Mononuclear cell (primary cell): Measurements from ENCODE around the gene SH3GL3. TPM values are rescaled to one million over a fixed set of nuclear protein-coding genes. Genes with fewer than 3 reads are reported as not detected.

Experiments
- H3K27me3 ChIP-seq: 2 replicates; pipeline ENCODE4 v1.6.0; 2011; ENCODE audit warnings: low read length, control low read depth; ENCODE audit not compliant: insufficient read depth
- H3K4me1 ChIP-seq: 2 replicates; pipeline ENCODE4 v1.5.1; 2011; ENCODE audit warnings: mild to moderate bottlenecking, low read length, control low read depth; ENCODE audit not compliant: insufficient read depth
- H3K4me3 ChIP-seq: 2 replicates; pipeline ENCODE4 v1.5.1; 2011; ENCODE audit warnings: mild to moderate bottlenecking, low read length, moderate library complexity
- H3K9me3 ChIP-seq: 2 replicates; pipeline ENCODE4 v1.5.1; 2011; ENCODE audit warnings: low read depth, mild to moderate bottlenecking, control low read depth, low read length
- total RNA-seq: library from RNA; depleted of rRNA; stranded (reverse); fragments of >200 nt; gene quantifications from one replicate; pipeline ENCODE4 v1.2.3, GENCODE V29; 2012

The SH3GL3 gene
- total RNA-seq, 1 donor: not detected

- no peaks in the 10 kb centered on the region for H3K27me3 ChIP-seq
- H3K9me3 ChIP-seq: no peaks in the 10 kb centered on the region
These were observed 179.1 kb downstream of the SH3GL3 start for GRCh38 chr15:83626171-83626802.

GRCh38 chr15:83631534-83631933, 184.4 kb downstream of the SH3GL3 start:
- Histone ChIP-seq H3K9me3 (no peaks in the 10 kb centered on the region), H3K4me1 (no peaks in the 10 kb centered on the region), H3K27me3 (no peaks in the 10 kb centered on the region), H3K4me3 (no peak overlapping the region)

More at GRCh38 chr15:83626171-83626802, 179.1 kb downstream of the SH3GL3 start:
- Histone ChIP-seq H3K4me1 (no peaks in the 10 kb centered on the region), H3K4me3 (no peak overlapping the region)

GRCh38 chr15:83643201-83643600, 196.1 kb downstream of the SH3GL3 start:
- H3K4me1 ChIP-seq: no peaks in the 10 kb centered on the region
- no peaks in the 10 kb centered on the region for H3K9me3 ChIP-seq
- H3K4me3 ChIP-seq: no peak overlapping the region
- H3K27me3 ChIP-seq: no peaks in the 10 kb centered on the region

- H3K4me3 ChIP-seq: no peak overlapping the region
- no peaks in the 10 kb centered on the region for H3K9me3 ChIP-seq
- H3K4me1 ChIP-seq: no peaks in the 10 kb centered on the region
- no peaks in the 10 kb centered on the region for H3K27me3 ChIP-seq
These were observed 197.3 kb downstream of the SH3GL3 start for GRCh38 chr15:83644439-83644838.

DNA sequence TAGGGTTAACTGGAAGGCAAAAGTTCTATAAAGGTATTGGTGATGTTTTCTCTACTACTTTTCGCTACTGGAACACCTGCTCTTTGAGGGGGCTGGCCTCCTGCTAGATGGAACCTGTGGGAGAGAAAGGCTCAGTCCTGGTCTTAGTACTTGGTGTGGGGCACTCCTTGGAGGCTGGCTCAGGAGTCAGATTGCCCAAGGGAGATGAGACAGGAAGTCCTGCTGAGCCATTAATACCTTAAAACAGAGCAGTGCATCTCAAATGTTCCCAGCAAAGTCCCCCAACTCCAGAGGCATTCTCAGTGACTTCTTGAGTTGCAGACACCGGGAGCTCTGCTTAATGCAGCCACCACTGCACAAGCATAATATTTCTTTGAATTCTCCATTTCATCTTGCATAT, 203.7 kb downstream of the SH3GL3 start:
- Histone ChIP-seq H3K27me3 (peaks cover 27% of the 10 kb centered on the region), H3K4me1 (no peaks in the 10 kb centered on the region), H3K4me3 (no peak overlapping the region), H3K9me3 (no peaks in the 10 kb centered on the region)

- Histone ChIP-seq H3K27me3 (peaks cover 27% of the 10 kb centered on the region), H3K9me3 (no peaks in the 10 kb centered on the region), H3K4me3 (no peak overlapping the region), H3K4me1 (no peaks in the 10 kb centered on the region)
These were observed 204.4 kb downstream of the SH3GL3 start for GRCh38 chr15:83651541-83651940.

- H3K4me1 ChIP-seq: no peaks in the 10 kb centered on the region
- peaks cover 27% of the 10 kb centered on the region for H3K27me3 ChIP-seq
- H3K9me3 ChIP-seq: no peaks in the 10 kb centered on the region
- no peak overlapping the region for H3K4me3 ChIP-seq
These were observed 205.6 kb downstream of the SH3GL3 start for GRCh38 chr15:83652626-83653204.

DNA sequence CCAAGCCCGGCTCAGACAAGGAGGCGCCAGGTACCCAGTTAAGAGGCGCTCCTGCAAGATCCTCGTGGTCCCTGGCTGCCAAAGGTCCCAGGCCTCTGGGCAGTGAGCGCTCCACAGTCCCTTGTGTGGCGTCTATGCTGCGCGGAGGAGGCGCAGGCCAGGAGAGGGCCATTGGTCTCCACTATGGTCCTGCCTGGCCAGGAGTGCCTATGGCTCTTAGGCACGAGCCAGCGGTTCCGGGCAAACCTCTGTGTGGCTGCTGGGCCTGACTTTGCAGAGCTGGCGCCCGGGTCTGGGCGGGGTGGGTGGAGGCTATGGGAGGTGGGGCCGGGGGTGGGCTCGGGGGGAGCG, 206.1 kb downstream of the SH3GL3 start:
- H3K9me3 ChIP-seq: no peaks in the 10 kb centered on the region
- H3K4me3 ChIP-seq: no peak overlapping the region
- H3K27me3 ChIP-seq: peaks cover 27% of the 10 kb centered on the region
- no peaks in the 10 kb centered on the region for H3K4me1 ChIP-seq

DNA sequence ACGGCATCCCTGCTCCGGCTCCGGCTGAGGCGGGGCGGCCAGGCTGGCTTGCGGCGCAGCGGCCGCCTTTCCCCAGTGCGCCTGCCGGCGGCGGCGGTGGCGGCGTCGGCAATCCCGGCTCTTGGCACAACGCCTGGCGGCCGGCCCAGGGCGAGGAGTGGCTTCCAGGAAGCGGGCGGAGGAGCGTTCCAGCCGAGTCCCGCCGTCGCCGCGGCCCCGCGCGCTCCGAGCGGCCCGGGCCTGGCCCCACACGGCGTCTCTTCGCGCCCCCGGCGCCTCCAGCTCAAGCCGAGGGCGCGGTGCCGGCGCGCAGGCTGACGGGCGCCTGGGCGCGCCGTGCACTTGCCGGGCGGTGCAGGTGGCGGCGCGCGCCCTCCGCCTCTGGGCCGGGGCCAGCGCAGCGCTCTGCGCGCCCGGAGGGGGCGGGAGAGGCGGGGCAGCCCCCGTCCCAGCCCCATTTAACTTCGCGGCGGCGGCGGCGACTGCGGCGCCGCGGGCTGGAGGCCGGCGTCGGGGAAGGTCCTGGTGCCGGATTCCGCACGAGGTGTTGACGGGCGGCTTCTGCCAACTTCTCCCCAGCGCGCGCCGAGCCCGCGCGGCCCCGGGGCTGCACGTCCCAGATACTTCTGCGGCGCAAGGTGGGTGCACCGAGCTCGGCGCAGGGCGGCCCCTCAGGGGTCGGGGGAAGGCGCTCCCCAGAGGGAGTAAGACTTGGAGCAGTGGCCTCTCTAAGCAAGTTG, 206.7 kb downstream of the SH3GL3 start, which contains the start of gene ADAMTSL3:
Gene ADAMTSL3, plus strand, starts transcription at position 485 of the 740 bp plus-strand sequence. CDS start 1,639 bp downstream, outside the sequence.
- Histone ChIP-seq H3K27me3 (peaks cover 27% of the 10 kb centered on the region), H3K4me1 (no peaks in the 10 kb centered on the region), H3K9me3 (no peaks in the 10 kb centered on the region), H3K4me3 (no peak within 1 kb of the TSS)

- Histone ChIP-seq H3K9me3 (no peaks in the 10 kb centered on the region), H3K4me1 (no peaks in the 10 kb centered on the region), H3K27me3 (peaks cover 27% of the 10 kb centered on the region), H3K4me3 (no peak overlapping the region)
These were observed 207.5 kb downstream of the SH3GL3 start for GRCh38 chr15:83654379-83655236.

- H3K4me3 ChIP-seq: no peak overlapping the region
- peaks cover 27% of the 10 kb centered on the region for H3K27me3 ChIP-seq
- H3K9me3 ChIP-seq: no peaks in the 10 kb centered on the region
- H3K4me1 ChIP-seq: no peaks in the 10 kb centered on the region
These were observed 208.1 kb downstream of the SH3GL3 start for GRCh38 chr15:83655237-83655616.

- no peaks in the 10 kb centered on the region for H3K9me3 ChIP-seq
- peaks cover 27% of the 10 kb centered on the region for H3K27me3 ChIP-seq
- H3K4me3 ChIP-seq: no peak overlapping the region
- H3K4me1 ChIP-seq: no peaks in the 10 kb centered on the region
These were observed 209.1 kb downstream of the SH3GL3 start for GRCh38 chr15:83656192-83656591.

DNA sequence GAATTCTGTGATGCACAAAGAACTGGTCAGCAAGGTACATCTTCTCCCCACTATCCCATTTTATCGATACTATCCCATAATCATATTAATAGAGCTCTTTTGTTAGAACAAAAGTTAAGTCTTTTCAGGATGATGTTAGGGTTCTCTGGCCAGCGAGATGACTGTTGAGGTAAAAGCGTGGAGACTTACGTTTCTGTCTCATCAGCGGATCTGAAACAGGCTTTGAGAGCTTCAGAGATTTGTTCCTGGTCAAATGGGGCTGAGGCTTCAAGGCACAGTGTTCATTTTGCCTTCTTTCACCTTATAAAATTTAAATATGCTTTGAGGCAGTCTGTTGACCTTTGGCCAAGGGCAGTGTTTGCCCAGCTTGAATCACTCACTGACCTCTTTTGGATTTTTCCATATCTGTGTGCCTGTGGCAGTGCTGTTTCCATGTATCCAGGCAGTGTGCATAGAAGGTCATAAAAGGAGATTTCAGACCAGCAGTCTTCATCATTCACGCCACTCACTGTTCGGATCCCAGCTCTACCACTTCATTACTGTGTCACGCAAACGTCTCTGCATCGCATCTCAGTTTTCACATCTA, 209.9 kb downstream of the SH3GL3 start:
- no peaks in the 10 kb centered on the region for H3K4me1 ChIP-seq
- no peaks in the 10 kb centered on the region for H3K9me3 ChIP-seq
- no peak overlapping the region for H3K4me3 ChIP-seq
- H3K27me3 ChIP-seq: peaks cover 27% of the 10 kb centered on the region

DNA sequence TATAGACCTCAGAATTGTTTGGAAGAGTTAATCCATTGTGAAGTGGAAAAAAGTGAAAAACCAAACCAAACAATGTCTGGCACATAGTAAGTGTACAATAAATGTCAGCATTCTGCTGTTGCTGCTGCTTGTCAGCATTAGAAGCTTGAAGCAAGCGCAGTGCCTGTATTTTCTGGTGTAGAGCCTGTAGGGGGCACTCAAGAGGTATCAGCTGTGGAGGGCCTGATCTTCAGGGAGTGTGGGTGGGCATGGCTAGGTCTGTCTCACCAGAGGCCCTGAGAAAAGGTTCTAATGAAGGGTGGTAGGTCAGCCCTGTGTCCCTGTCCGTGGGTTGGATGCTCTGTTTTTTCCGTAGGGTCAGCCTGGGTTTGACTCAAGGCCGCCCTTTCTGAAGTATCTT, 210.4 kb downstream of the SH3GL3 start:
- H3K27me3 ChIP-seq: peaks cover 22% of the 10 kb centered on the region
- H3K9me3 ChIP-seq: no peaks in the 10 kb centered on the region
- H3K4me1 ChIP-seq: no peaks in the 10 kb centered on the region
- no peak overlapping the region for H3K4me3 ChIP-seq
